Sigmoid colon (tissue), 3 donors: ENCODE measurements around the gene FYTTD1.

Experiments
- CTCF ChIP-seq, 4 experiments: fragments of 450-650 bp in 3 of 4; fragments of 200-600 bp in 1 of 4; IDR thresholded peaks; one replicate each; pipeline ENCODE4 v1.5.1; 2016 to 2019; ENCODE audit warnings: antibody characterized with exemption in 4 of 4, mild to moderate bottlenecking in 3 of 4, moderate library complexity in 2 of 4
- POLR2A ChIP-seq, 2 donors: fragments of 450-650 bp; IDR thresholded peaks; one replicate each; pipeline ENCODE4 v1.6.1; 2016; ENCODE audit warnings: antibody characterized with exemption in 2 of 2, mild to moderate bottlenecking in 2 of 2, moderate library complexity in 2 of 2

GRCh38 chr3:197730200-197730599 is 19.5 kb upstream of the FYTTD1 start:
- TF ChIP-seq CTCF (IDR thresholded peaks at IDR 0.05) (no peak), POLR2A (IDR thresholded peaks at IDR 0.05) (no peak)
